22Rv1 (cell line): ENCODE measurements around the gene TOP3A.

ENCODE experiments used
- H3K27ac ChIP-seq: fragments of 450-650 bp; 2 replicates; pipeline ENCODE4 v1.5.1; 2017
- ZFX ChIP-seq: fragments of 450-650 bp; IDR thresholded peaks from 2 replicates; pipeline ENCODE4 v1.6.1; 2017; ENCODE audit warnings: antibody characterized with exemption, borderline replicate concordance
- TF ChIP-seq, protein P1 (sequence below): fragments of 450-650 bp; IDR thresholded peaks from 2 replicates; pipeline ENCODE4 v1.5.1; 2017; ENCODE audit warnings: mild to moderate bottlenecking

The TOP3A gene

DNA sequence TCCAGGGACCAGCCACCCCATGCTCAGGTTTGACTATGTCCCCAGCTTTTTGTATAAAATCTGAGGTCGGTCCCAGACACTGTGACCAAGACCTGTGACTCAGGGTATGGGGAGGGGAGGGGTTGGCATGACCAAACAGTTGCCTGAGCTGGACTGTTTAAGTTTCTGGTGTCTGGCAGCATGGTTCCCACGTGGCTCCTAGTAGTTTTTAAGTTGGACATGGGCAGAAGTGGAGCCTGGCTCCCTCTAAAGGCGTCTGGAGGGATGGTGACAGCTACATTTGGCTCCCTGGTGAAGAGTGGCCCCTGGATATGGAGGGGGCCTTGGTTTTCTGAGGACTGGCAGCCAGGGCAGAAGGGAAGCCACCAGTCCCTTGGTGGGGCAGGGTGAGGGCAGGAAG is 8.2 kb upstream of the TOP3A start:
- TF ChIP-seq, protein P1, sequence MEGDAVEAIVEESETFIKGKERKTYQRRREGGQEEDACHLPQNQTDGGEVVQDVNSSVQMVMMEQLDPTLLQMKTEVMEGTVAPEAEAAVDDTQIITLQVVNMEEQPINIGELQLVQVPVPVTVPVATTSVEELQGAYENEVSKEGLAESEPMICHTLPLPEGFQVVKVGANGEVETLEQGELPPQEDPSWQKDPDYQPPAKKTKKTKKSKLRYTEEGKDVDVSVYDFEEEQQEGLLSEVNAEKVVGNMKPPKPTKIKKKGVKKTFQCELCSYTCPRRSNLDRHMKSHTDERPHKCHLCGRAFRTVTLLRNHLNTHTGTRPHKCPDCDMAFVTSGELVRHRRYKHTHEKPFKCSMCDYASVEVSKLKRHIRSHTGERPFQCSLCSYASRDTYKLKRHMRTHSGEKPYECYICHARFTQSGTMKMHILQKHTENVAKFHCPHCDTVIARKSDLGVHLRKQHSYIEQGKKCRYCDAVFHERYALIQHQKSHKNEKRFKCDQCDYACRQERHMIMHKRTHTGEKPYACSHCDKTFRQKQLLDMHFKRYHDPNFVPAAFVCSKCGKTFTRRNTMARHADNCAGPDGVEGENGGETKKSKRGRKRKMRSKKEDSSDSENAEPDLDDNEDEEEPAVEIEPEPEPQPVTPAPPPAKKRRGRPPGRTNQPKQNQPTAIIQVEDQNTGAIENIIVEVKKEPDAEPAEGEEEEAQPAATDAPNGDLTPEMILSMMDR = no peak
- no peak for TF ChIP-seq ZFX
- H3K27ac ChIP-seq = no peak overlapping the region

GRCh38 chr17:18322522-18322921 is 7.7 kb upstream of the TOP3A start:
- TF ChIP-seq, protein P1 = no peak
- TF ChIP-seq ZFX = no peak
- no peak overlapping the region for H3K27ac ChIP-seq

GRCh38 chr17:18321309-18321708 is 6.5 kb upstream of the TOP3A start:
- TF ChIP-seq, protein P1 = 0 out of 2 replicates have a peak, but pooled peaks have one; percentile 10
- TF ChIP-seq ZFX = no peak
- no peak overlapping the region for H3K27ac ChIP-seq

GRCh38 chr17:18320301-18320700 is 5.5 kb upstream of the TOP3A start:
- TF ChIP-seq, protein P1 = no peak
- TF ChIP-seq ZFX = no peak
- H3K27ac ChIP-seq = no peak overlapping the region

DNA sequence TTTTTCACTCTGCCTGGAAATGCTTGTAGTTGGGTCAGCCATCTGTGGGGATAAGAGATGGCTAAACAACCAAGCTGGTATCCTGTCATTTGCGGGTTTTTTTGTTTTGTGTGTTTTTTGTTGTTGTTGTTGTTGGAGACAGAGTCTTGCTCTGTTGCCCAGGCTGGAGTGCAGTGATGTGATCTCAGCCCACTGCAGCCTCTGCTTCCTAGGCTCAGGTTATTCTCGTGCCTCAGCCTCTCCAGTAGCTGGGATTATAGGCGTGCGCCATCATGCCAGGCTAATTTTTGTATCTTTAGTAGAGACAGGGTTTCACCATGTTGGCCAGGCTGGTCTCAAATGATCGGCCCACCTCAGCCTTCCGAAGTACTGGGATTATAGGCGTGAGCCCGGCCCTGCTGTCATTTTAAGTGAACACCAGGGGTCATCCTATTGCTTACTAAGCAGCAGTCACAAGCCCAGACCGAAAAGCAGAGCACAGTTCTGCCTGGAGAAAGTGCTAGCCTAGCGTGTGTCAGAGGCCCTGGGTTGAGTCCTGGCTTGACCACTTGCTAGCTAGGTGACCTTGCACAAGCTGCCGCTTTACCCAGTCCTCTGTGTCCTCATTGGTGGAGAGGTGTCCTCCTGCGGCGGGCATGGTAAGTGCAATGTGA is 4.9 kb upstream of the TOP3A start:
- no peak for TF ChIP-seq ZFX
- TF ChIP-seq, protein P1 = no peak; the same call in 1 of the 2 replicates
- no peak overlapping the region for H3K27ac ChIP-seq

GRCh38 chr17:18318771-18319450 is 4.1 kb upstream of the TOP3A start:
- TF ChIP-seq, protein P1 = no peak
- TF ChIP-seq ZFX = no peak
- H3K27ac ChIP-seq = no peak overlapping the region

DNA sequence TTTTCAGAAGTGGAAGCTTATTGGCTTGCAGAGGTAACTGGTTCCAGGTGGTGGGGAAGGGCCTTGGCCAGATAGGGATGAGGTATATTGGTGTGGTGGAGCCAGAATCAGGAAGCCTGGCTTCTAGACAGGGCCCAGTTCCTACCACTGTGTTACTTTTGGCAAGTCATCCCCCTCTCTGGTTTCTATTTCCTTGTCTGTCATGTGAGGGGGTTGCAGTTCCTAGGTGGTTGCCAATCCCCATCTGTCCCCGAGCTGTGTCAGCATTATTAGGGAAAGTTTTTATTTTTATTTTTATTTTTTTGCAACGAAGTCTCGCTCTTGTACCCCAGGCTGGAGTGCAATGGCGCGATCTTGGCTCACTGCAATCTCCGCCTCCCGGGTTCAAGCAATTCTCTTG is 3.3 kb upstream of the TOP3A start:
- H3K27ac ChIP-seq = no peak overlapping the region
- no peak for TF ChIP-seq ZFX
- TF ChIP-seq, protein P1 = no peak
